ENCODE results near the gene CEBPA.

Gene CEBPA
- 4.7 reads per million, percentile 18 among the genes with 10 or more reads in this experiment for total RNA-seq

- DNase-seq = peak; percentile 10
Observed at GRCh38 chr19:33302175-33302973, at the start of gene CEBPA. TSS of gene CEBPA (minus strand) at chr19:33302534. CDS start at chr19:33302414, 120 bp downstream.

DNA sequence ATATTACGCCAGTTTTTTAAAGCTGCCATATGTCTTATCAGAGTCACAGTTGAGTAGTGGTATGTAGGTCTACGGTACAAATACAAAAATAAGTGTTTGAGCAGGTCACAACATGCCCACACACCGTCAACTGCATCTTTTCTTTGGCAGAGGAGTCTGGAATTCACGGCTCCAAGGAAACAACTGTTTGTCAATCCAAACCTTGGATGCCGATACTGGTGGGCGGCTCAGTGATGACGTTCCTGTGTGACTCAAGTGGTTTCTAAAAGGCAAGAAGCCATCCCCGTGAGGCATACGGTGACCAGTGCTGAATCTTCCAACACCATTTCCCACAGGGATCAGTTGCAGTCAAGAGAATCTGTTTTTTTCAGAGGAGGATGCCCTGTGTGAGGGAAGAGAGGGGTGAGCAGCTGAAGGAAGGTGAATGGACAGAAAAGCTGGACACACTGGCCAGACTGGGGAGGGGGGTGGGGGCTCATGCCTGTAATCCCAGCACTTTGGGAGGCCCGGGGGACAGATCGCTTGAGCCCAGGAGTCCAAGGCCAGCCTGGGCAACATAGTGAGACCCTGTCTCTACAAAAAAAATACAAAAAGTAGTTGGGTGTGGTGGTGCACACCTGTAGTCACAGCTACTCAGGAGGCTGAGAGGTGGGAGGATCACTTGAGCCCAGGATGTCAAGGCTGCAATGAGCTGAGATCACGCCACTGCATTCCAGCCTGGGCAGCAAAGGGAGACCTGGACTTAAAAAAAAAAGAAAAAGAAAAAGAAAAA is 48.4 kb upstream of the CEBPA start:
- no peak for DNase-seq

- DNase-seq = no peak
Observed at GRCh38 chr19:33349319-33350289, 47.3 kb upstream of the CEBPA start.

GRCh38 chr19:33348301-33349010 is 46.1 kb upstream of the CEBPA start:
- no peak for DNase-seq

DNA sequence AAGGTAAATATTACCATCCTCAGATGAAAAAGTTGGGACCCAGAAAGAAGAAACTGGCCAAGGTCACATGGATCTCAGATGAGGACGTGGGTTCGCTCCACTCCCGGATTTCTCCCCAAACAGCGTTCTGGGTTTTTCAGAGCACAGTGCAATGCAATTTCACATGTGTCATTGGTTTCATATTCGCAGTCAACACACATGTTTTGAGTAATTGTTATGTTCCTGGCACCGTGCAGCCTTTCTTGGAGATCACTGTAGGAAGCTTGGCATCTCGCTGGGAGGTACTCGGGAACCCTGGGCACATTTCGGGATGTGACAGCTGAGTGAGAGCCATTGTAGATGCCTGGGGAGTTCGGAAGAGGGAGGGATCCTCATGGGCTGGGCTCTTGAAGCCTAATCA is 45.0 kb upstream of the CEBPA start:
- no peak for DNase-seq

DNA sequence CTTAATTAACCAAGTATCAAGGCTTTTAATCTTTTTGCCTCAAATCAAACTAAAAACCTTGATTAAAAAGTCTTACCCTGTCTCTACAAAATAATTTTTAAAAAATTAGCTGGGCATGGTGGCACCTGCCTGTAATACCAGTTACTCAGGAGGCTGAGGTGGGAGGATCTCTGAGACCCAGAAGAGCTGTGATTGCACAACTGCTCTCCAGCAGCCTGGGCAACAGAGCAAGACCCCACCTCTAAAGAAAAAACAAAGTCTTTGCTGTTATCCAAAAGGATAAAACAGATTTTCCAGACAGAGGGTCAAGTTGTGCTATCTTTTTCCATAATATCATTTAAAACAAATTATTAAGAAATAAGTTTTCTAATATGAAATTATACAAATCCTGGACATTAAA is 44.3 kb upstream of the CEBPA start:
- no peak for DNase-seq

DNA sequence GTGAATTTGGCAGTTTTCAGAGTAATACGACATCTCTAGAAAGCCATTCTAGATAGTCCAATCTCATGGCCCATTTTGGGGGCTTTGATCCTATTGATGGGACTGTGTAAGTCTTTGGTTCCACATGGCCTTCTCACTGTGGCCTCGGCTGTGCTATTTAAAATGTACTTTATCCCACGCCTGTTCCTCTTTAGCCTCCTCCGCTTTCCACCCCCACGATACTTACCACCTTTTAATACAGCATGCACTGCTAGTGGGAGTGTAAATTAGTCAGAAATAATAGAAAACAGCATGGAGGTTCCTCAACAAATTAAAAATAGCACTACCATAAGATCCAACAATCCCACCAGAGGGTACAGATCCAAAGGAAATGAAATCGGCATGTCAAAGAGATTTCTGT is 42.8 kb upstream of the CEBPA start:
- DNase-seq = no peak

DNA sequence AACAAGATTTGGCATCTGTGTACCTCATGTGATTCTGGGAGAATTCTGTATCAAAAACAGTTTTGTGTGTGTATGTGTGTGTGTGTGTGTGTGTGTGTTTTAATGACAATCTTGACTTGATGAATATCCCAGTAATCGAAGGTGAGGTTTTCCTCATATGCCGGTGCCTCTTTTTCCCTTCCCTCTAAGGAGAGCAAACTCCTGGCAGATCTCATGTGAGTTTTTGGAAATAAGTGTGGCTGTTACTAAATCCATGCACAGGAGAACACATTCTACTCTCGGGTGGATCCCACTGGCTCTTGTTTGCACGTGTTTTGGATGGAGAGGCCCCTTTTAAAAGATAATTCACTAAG is 42.2 kb upstream of the CEBPA start:
- no peak for DNase-seq

GRCh38 chr19:33343859-33344572 is 41.7 kb upstream of the CEBPA start:
- DNase-seq = no peak

- DNase-seq = no peak
Observed at GRCh38 chr19:33343301-33343700, 41.0 kb upstream of the CEBPA start.

GRCh38 chr19:33340991-33341390 is 38.7 kb upstream of the CEBPA start:
- DNase-seq = no peak

GRCh38 chr19:33339016-33339984 is 37.0 kb upstream of the CEBPA start:
- no peak for DNase-seq

GRCh38 chr19:33335446-33335845 is 33.1 kb upstream of the CEBPA start:
- no peak for DNase-seq

DNA sequence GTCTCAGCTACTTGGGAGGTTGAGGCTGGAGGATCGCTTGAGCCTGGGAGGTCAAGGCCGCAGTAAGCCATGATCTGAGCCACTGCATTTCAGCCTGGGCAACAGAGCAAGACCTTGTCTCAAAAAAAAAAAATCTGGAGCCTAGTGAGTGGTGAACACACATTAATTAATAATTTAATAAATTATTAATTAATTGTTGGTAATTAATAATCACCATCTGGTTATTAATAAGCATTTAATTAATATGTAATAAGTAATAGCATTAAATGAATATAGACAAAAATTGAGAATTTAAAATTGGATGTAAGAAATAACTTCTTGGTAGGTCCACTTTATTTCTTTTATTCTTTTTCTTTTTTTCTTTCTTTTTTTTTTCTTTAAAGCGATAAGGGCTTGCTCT is 31.9 kb upstream of the CEBPA start:
- no peak for DNase-seq

DNA sequence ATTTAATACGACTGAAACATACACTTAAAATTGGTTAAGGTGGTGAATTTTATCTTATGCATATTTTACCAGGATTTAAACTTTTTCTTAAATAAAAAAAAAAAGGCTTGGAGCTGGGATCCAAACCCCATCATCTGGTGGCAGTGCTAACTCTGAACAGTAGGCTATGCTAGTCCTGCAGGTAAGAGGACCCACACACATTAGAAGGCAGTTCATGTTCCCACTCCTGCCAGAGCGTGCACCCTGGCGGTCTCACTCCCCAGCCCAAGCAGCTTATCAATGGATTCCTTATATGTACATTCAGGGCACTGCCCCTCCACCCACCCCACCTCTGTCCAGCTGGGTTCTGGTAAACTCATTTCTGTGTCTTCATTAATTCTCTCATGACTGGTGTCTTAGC is 31.3 kb upstream of the CEBPA start:
- DNase-seq = no peak

DNA sequence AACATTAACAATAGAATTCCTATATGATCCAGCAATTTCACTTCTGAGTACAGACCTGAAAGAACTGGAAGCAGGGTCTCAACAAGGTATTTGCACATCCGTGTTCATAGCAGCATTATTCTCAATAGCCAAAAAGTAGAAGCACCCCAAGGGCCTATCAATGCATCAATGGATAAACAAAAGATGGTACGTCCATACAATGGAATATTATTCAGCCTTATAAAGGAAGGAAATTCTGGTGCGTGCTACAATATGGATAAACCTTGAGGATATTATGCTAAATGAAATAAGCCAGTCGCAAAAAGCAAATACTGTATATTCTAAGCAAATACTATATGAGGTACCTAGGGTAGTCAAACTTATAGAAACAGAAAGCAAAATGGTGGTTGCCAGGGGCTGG is 30.8 kb upstream of the CEBPA start:
- no peak for DNase-seq

GRCh38 chr19:33332248-33332647 is 29.9 kb upstream of the CEBPA start:
- no peak for DNase-seq

DNA sequence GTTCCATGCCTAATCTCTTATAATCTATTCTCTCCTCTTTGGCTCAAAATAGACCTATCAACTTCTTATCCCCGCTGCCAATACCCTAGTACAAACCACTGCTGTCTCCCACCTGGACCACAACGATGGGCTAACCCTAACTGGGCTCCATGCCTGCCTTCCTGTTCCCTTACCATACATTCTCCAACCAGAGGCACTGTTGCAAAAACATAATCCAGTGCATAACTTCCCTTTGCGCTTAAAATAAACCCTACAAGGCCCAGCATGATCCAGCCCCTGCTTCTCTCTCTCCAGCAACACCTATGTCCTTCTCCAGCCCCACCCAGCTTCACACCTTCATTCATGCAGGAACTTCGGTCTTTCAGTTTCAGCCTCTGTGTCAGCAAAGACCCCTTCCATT is 27.4 kb upstream of the CEBPA start:
- no peak for DNase-seq

- DNase-seq = no peak
Observed at GRCh38 chr19:33329060-33329459, 26.7 kb upstream of the CEBPA start.

DNA sequence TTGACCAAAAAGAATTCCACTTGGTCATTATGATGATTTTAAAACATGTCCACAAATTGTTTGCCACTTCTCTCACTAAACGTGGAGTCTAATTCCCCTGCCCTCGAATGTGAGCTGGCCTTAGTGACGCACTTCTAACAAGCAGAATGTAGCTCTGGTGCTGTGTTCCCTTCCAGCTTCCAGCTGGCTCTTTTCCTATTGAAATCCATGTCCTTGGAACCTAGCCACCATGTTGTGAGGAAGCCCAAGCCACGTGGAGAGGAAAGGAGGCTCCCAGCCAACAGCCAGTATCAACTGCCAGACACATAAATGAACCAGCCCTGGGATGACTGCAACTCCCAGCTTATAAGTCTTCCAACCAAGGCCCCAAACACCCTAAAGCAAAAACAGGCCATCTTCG is 23.6 kb upstream of the CEBPA start:
- DNase-seq = no peak
